22Rv1 (cell line): Measurements from ENCODE around the gene SETX.

ENCODE experiments used
- H3K27ac ChIP-seq: fragments of 450-650 bp; 2 replicates; pipeline ENCODE4 v1.5.1; 2017
- CTCF ChIP-seq: fragments of 450-650 bp; IDR thresholded peaks from 2 replicates; pipeline ENCODE4 v1.5.1; 2017; ENCODE audit warnings: mild to moderate bottlenecking
- ZFX ChIP-seq: fragments of 450-650 bp; IDR thresholded peaks from 2 replicates; pipeline ENCODE4 v1.6.1; 2017; ENCODE audit warnings: antibody characterized with exemption, borderline replicate concordance

SETX gene

GRCh38 chr9:132350861-132351315 is 3.9 kb downstream of the SETX start:
- H3K27ac ChIP-seq, result no peak overlapping the region
- TF ChIP-seq ZFX (no peak), CTCF (no peak)

GRCh38 chr9:132348676-132349075 is 6.1 kb downstream of the SETX start:
- TF ChIP-seq ZFX (no peak), CTCF (no peak)
- H3K27ac ChIP-seq, result no peak overlapping the region

GRCh38 chr9:132346177-132346576 is 8.6 kb downstream of the SETX start:
- no peak overlapping the region for H3K27ac ChIP-seq
- TF ChIP-seq CTCF (no peak), ZFX (no peak)

- H3K27ac ChIP-seq, result no peak overlapping the region
- TF ChIP-seq ZFX (no peak), CTCF (no peak)
Observed at GRCh38 chr9:132341177-132341840, 13.5 kb downstream of the SETX start.

GRCh38 chr9:132334364-132334763 is 20.4 kb downstream of the SETX start:
- TF ChIP-seq CTCF (no peak), ZFX (no peak)
- no peak overlapping the region for H3K27ac ChIP-seq

- H3K27ac ChIP-seq, result no peak overlapping the region
- TF ChIP-seq ZFX, result no peak
- no peak for TF ChIP-seq CTCF
Observed at GRCh38 chr9:132333556-132333955, 21.2 kb downstream of the SETX start.

GRCh38 chr9:132328580-132328979 is 26.2 kb downstream of the SETX start:
- no peak overlapping the region for H3K27ac ChIP-seq
- TF ChIP-seq CTCF (no peak), ZFX (no peak)
